GM11168 (cell line): ENCODE results near the gene PRELP.

ENCODE experiments used
- in situ Hi-C: fragments of 300-500 bp; cut with MboI; formaldehyde crosslinking; loops from one replicate; pipeline ENCODE4 v1.12.0; 2022; ENCODE audit warnings: low sequenced_read_pairs; ENCODE audit not compliant: unreplicated experiment

The PRELP gene

GRCh38 chr1:203473281-203473680 is 2.3 kb upstream of the PRELP start:
- in situ Hi-C loops = no loop called here

GRCh38 chr1:203473781-203474305 is 1.8 kb upstream of the PRELP start:
- in situ Hi-C loops = no loop called here

GRCh38 chr1:203476216-203476814 is 709 bp downstream of the PRELP start:
- in situ Hi-C loops = no loop called here

- in situ Hi-C loops = no loop called here
Observed at GRCh38 chr1:203477748-203478147, 2.1 kb downstream of the PRELP start.

GRCh38 chr1:203478231-203478630 is 2.6 kb downstream of the PRELP start:
- in situ Hi-C loops = no loop called here

GRCh38 chr1:203478986-203479385 is 3.4 kb downstream of the PRELP start:
- in situ Hi-C loops = no loop called here

- in situ Hi-C loops = no loop called here
Observed at GRCh38 chr1:203479646-203480045, 4.0 kb downstream of the PRELP start.

- in situ Hi-C loops = no loop called here
Observed at GRCh38 chr1:203480084-203480483, 4.5 kb downstream of the PRELP start.

- in situ Hi-C loops = no loop called here
Observed at GRCh38 chr1:203480525-203481084, 5.0 kb downstream of the PRELP start.

GRCh38 chr1:203481196-203481595 is 5.6 kb downstream of the PRELP start:
- in situ Hi-C loops = no loop called here

- in situ Hi-C loops = loop anchor here (5.0 kb wide), 2 partner anchors 144 to 219 kb away; no protein-coding TSS in a partner anchor
Observed at GRCh38 chr1:203486618-203487370, 11.2 kb downstream of the PRELP start.

GRCh38 chr1:203488539-203488938 is 12.9 kb downstream of the PRELP start:
- in situ Hi-C loops = loop anchor here (5.0 kb wide), 2 partner anchors 146 to 221 kb away; no protein-coding TSS in a partner anchor

GRCh38 chr1:203490607-203491006 is 15.0 kb downstream of the PRELP start:
- in situ Hi-C loops = no loop called here

GRCh38 chr1:203491664-203492063 is 16.1 kb downstream of the PRELP start:
- in situ Hi-C loops = no loop called here

- in situ Hi-C loops = no loop called here
Observed at GRCh38 chr1:203492082-203492747, 16.6 kb downstream of the PRELP start.

- in situ Hi-C loops = no loop called here
Observed at GRCh38 chr1:203492748-203493130, 17.1 kb downstream of the PRELP start.

GRCh38 chr1:203493901-203494300 is 18.3 kb downstream of the PRELP start, which contains the start of gene OPTC:
OPTC (plus strand) TSS chr1:203494153; CDS start chr1:203496006, 1,853 bp downstream.
- in situ Hi-C loops = no loop called here

GRCh38 chr1:203495845-203496244 is 20.2 kb downstream of the PRELP start:
- in situ Hi-C loops = no loop called here

GRCh38 chr1:203497269-203497777 is 21.7 kb downstream of the PRELP start:
- in situ Hi-C loops = no loop called here

GRCh38 chr1:203499643-203500278 is 24.2 kb downstream of the PRELP start:
- in situ Hi-C loops = loop anchor here (5.0 kb wide), 1 partner anchor 208 kb away; no protein-coding TSS in a partner anchor
